HEK293T (cell line): Measurements from ENCODE around the gene RABGAP1L.
"Not testable (repeated sequence)": the region's sequence is repeated elsewhere in the genome, so short reads cannot be mapped to it uniquely, and the experiment has no call there.

Experiments used
- CTCF ChIA-PET: fragments of 350-600 bp; formaldehyde crosslinking; extraction: SDS; loops from one replicate; lab custom pipeline; 2021; ENCODE audit warnings: antibody characterized with exemption, inconsistent platforms; lab: Yijun Ruan, JAX
- POLR2A ChIA-PET: fragments of 350-600 bp; formaldehyde crosslinking; extraction: SDS; loops from one replicate; lab custom pipeline; 2020; ENCODE audit warnings: antibody characterized with exemption, inconsistent platforms; lab: Yijun Ruan, JAX
- DNase-seq: peaks from one replicate; pipeline ENCODE4 v3.0.0; 2012; ENCODE audit warnings: mixed read lengths; ENCODE audit errors: extremely low spot score
- ARNT ChIP-seq: fragments of 450-650 bp; IDR thresholded peaks from 2 replicates; pipeline ENCODE4 v1.6.1; 2017; ENCODE audit warnings: mild to moderate bottlenecking
- BHLHE40 ChIP-seq: fragments of 450-650 bp; IDR thresholded peaks from 2 replicates; pipeline ENCODE4 v1.6.1; 2016; ENCODE audit warnings: mild to moderate bottlenecking, moderate library complexity, borderline replicate concordance
- CTBP1 ChIP-seq: fragments of 450-650 bp; IDR thresholded peaks from 2 replicates; pipeline ENCODE4 v1.6.1; 2016; ENCODE audit warnings: borderline replicate concordance
- ELF4 ChIP-seq: fragments of 450-650 bp; IDR thresholded peaks from 2 replicates; pipeline ENCODE4 v1.6.1; 2017; ENCODE audit warnings: antibody characterized with exemption
- FOXA1 ChIP-seq: fragments of 450-650 bp; IDR thresholded peaks from 2 replicates; pipeline ENCODE4 v1.6.1; 2016; ENCODE audit warnings: mild to moderate bottlenecking
- FOXK2 ChIP-seq: fragments of 450-650 bp; IDR thresholded peaks from 2 replicates; pipeline ENCODE4 v1.6.1; 2016; ENCODE audit warnings: mild to moderate bottlenecking
- FOXM1 ChIP-seq: fragments of 450-650 bp; IDR thresholded peaks from 2 replicates; pipeline ENCODE4 v1.6.1; 2017; ENCODE audit warnings: mild to moderate bottlenecking, borderline replicate concordance
- HDGF ChIP-seq: fragments of 450-650 bp; IDR thresholded peaks from 2 replicates; pipeline ENCODE4 v1.6.1; 2017; ENCODE audit warnings: antibody characterized with exemption, borderline replicate concordance
- L3MBTL2 ChIP-seq: fragments of 450-650 bp; conservative IDR thresholded peaks from 2 replicates; pipeline ENCODE4 v1.6.1; 2016; ENCODE audit warnings: mild to moderate bottlenecking
- LEF1 ChIP-seq: fragments of 450-650 bp; IDR thresholded peaks from 2 replicates; pipeline ENCODE4 v1.6.1; 2017; ENCODE audit warnings: mild to moderate bottlenecking, borderline replicate concordance
- NFRKB ChIP-seq: fragments of 450-650 bp; IDR thresholded peaks from 2 replicates; pipeline ENCODE4 v1.6.1; 2016; ENCODE audit warnings: mild to moderate bottlenecking, moderate library complexity
- PKNOX1 ChIP-seq: fragments of 450-650 bp; IDR thresholded peaks from 2 replicates; pipeline ENCODE4 v1.6.1; 2016
- SP1 ChIP-seq: fragments of 450-650 bp; IDR thresholded peaks from 2 replicates; pipeline ENCODE4 v1.6.1; 2017
- SUZ12 ChIP-seq: fragments of 450-650 bp; IDR thresholded peaks from 2 replicates; pipeline ENCODE4 v1.6.1; 2016; ENCODE audit warnings: mild to moderate bottlenecking
- TARDBP ChIP-seq: fragments of 450-650 bp; IDR thresholded peaks from 2 replicates; pipeline ENCODE4 v1.6.1; 2016
- ZNF384 ChIP-seq: fragments of 450-650 bp; IDR thresholded peaks from 2 replicates; pipeline ENCODE4 v1.6.1; 2016

RABGAP1L gene

GRCh38 chr1:174884038-174884437 lies 724.7 kb downstream of the RABGAP1L start:
- DNase-seq = no peak
- POLR2A ChIA-PET = interaction anchor here (1.4 kb wide), 1 partner anchor 115 kb away, joined by 8 read pairs; no protein-coding TSS in a partner anchor
- TF ChIP-seq FOXM1 = no peak
- TF ChIP-seq FOXK2 = no peak
- no peak for TF ChIP-seq L3MBTL2
- TF ChIP-seq LEF1 = no peak
- no peak for TF ChIP-seq FOXA1
- no peak for TF ChIP-seq SP1
- TF ChIP-seq ELF4 = no peak
- TF ChIP-seq TARDBP = no peak
- no peak for TF ChIP-seq BHLHE40
- TF ChIP-seq PKNOX1 = no peak
- no peak for TF ChIP-seq HDGF
- no peak for TF ChIP-seq SUZ12
- TF ChIP-seq NFRKB = no peak
- no peak for TF ChIP-seq CTBP1
- no peak for TF ChIP-seq ARNT
- TF ChIP-seq ZNF384 = no peak
- CTCF ChIA-PET = interaction anchor here (0.6 to 1.4 kb wide), 2 partner anchors 92 to 99 kb away, joined by 3 read pairs; no protein-coding TSS in a partner anchor

- CTCF ChIA-PET = no interaction called here
- TF ChIP-seq ELF4 = no peak
- TF ChIP-seq HDGF = no peak
- no peak for TF ChIP-seq FOXA1
- no peak for TF ChIP-seq SUZ12
- no peak for TF ChIP-seq ZNF384
- TF ChIP-seq FOXK2 = no peak
- TF ChIP-seq NFRKB = no peak
- TF ChIP-seq CTBP1 = no peak
- no peak for TF ChIP-seq BHLHE40
- no peak for TF ChIP-seq ARNT
- TF ChIP-seq SP1 = no peak
- TF ChIP-seq TARDBP = no peak
- no peak for TF ChIP-seq FOXM1
- TF ChIP-seq PKNOX1 = no peak
- TF ChIP-seq L3MBTL2 = no peak
- TF ChIP-seq LEF1 = no peak
- no peak for DNase-seq
- POLR2A ChIA-PET = no interaction called here
Measured at GRCh38 chr1:174884566-174884965, 725.2 kb downstream of the RABGAP1L start.

DNA sequence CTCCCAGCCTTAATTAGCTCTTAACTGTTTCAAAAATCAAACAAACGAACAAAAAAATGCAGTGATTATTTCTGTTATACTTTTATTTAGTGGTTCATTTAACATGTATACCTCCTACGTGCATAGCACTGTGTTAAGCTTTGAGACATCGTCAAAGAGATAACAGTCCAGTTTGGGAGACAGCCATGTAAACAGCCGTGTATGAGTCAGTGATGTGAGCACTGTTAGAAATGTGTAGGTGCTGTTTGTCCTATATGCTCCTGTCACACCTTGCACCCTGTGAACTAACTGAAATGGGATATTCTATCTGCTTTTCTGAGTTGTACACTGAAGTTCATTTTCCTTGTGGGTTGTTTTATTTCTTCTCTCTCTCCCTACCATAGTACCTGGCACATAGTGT lies 730.7 kb downstream of the RABGAP1L start:
- POLR2A ChIA-PET = no interaction called here
- TF ChIP-seq HDGF (no peak), L3MBTL2 (no peak), FOXK2 (no peak), FOXM1 (no peak), PKNOX1 (no peak)
- DNase-seq = no peak
- CTCF ChIA-PET = interaction anchor here (0.6 kb wide), 1 partner anchor 62 kb away, joined by 3 read pairs; no protein-coding TSS in a partner anchor

DNA sequence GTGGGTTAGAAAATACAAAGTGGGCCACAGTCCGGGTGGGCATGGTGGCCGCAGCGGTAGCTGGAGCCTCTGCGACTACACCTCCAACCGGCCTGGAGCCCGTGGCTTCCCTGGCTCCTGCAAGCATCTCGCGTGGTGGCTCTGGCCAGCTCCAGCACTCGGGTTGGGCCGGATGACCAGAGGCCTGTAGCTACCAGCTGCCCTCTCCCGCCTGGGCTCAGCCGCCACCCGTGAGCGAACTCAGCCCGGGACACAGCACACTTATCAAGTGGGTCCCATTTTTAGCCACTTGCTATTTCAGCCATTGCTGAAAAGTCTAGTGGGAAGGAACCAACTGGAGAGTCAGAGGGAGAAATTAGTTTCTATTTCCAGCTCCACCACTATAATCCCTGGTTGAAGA lies 732.7 kb downstream of the RABGAP1L start:
- ChIA-PET CTCF (no interaction called here), POLR2A (no interaction called here)
- no peak for DNase-seq
- TF ChIP-seq ARNT (no peak), FOXM1 (no peak), L3MBTL2 (no peak), BHLHE40 (no peak), SP1 (no peak), HDGF (no peak), LEF1 (no peak), NFRKB (no peak), FOXA1 (no peak), CTBP1 (no peak), TARDBP (no peak), FOXK2 (no peak), ZNF384 (no peak), SUZ12 (no peak), ELF4 (no peak)

DNA sequence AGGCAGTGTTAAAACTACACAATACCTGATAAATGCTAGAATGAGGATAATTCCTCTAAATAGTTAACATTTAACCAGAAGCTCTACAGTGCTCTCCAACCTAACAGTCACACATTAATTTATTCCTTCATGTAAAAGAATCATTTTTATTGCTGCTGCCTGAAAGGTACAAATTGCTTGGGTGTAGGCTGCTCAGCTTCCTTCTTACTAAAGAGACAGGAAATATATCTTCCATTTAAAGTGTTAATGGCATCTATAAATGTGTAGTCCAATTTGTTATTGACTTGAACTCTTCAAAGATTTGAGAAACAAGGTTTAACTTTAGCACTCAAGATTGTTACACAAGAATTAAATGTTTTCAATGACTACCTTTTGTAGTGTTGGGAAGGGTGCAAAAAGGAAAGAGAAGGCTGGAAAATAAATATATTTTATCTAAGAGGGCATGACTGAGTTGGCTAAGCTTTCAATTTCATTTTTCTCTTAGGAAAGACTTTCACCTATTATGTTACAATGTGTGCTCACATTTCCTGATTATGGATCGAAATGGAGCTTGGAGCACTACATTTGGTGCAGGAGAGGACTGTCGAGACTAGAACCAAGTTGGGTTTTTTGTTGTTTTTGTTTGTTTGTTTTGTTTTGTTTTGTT lies 734.9 kb downstream of the RABGAP1L start:
- ChIA-PET CTCF (no interaction called here), POLR2A (no interaction called here)
- TF ChIP-seq CTBP1 (no peak), LEF1 (no peak), FOXM1 (no peak)
- DNase-seq = no peak

DNA sequence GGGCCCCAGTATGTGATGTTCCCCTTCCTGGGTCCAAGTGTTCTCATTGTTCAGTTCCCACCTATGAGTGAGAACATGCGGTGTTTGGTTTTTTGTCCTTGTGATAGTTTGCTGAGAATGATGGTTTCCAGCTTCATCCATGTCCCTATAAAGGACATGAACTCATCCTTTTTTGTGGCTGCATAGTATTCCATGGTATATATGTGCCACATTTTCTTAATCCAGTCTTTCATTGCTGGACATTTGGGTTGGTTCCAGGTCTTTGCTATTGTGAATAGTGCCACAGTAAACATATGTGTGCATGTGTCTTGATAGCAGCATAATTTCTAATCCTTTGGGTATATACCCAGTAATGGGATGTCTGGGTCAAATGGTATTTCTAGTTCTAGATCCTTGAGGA lies 736.3 kb downstream of the RABGAP1L start:
- DNase-seq, CTCF ChIA-PET, POLR2A ChIA-PET: not testable (repeated sequence)

- DNase-seq = no peak
- POLR2A ChIA-PET = no interaction called here
- CTCF ChIA-PET = no interaction called here
- no peak for TF ChIP-seq LEF1
- TF ChIP-seq ELF4 = no peak
- TF ChIP-seq FOXK2 = no peak
- no peak for TF ChIP-seq FOXA1
- no peak for TF ChIP-seq SUZ12
Measured at GRCh38 chr1:174898102-174898797, 738.9 kb downstream of the RABGAP1L start.
